Measurements from ENCODE around the gene KANSL3. TPM values are rescaled to one million over a fixed set of nuclear protein-coding genes. Genes with fewer than 3 reads are reported as not detected.

KANSL3 gene
- total RNA-seq, 4 donors from 2014 or later = 50.9 to 66.7 (median 60.6) TPM

GRCh38 chr2:96591494-96591893 is 46.6 kb downstream of the KANSL3 start:
- Histone ChIP-seq H3K27ac (no peak overlapping the region), H3K36me3 (peaks cover 0 to 56% of the 10 kb centered on the region in 2 donors), H3K4me3 (no peak overlapping the region), H3K9me3 (no peaks in the 10 kb centered on the region), H3K27me3 (no peaks in the 10 kb centered on the region), H3K4me1 (no peaks in the 10 kb centered on the region)
- TF ChIP-seq POLR2A (IDR thresholded peaks at IDR 0.05) = no peak
- no peak for TF ChIP-seq POLR2AphosphoS5 (IDR thresholded peaks at IDR 0.05)
- no peak for TF ChIP-seq EP300 (IDR thresholded peaks at IDR 0.05)
- TF ChIP-seq CTCF (IDR thresholded peaks at IDR 0.05) = no peak
- ATAC-seq = no peak
- WGBS, 2 donors (ENCODE audit: low coverage in 1 of 2) = 68 to 81% methylated on average over 3 of the region's 3 CpGs

GRCh38 chr2:96591054-96591453 is 47.1 kb downstream of the KANSL3 start:
- no peaks in the 10 kb centered on the region for H3K9me3 ChIP-seq
- no peak overlapping the region for H3K27ac ChIP-seq
- H3K27me3 ChIP-seq = no peaks in the 10 kb centered on the region
- H3K36me3 ChIP-seq = peaks cover 0 to 52% of the 10 kb centered on the region in 2 donors
- TF ChIP-seq POLR2AphosphoS5 (IDR thresholded peaks at IDR 0.05) (no peak), EP300 (IDR thresholded peaks at IDR 0.05) (no peak), POLR2A (IDR thresholded peaks at IDR 0.05) (no peak), CTCF (IDR thresholded peaks at IDR 0.05) (no peak)
- WGBS, 2 donors (ENCODE audit: low coverage in 1 of 2) = 58 to 59% methylated on average over 2 of the region's 2 CpGs
- no peak for ATAC-seq
- H3K4me3 ChIP-seq = no peak overlapping the region
- H3K4me1 ChIP-seq = no peaks in the 10 kb centered on the region

- ATAC-seq = no peak
- Histone ChIP-seq H3K4me3 (no peak overlapping the region), H3K36me3 (peaks cover 0 to 28% of the 10 kb centered on the region in 2 donors), H3K9me3 (no peaks in the 10 kb centered on the region), H3K27me3 (no peaks in the 10 kb centered on the region), H3K27ac (no peak overlapping the region), H3K4me1 (no peaks in the 10 kb centered on the region)
- TF ChIP-seq POLR2AphosphoS5 (IDR thresholded peaks at IDR 0.05) (no peak), CTCF (IDR thresholded peaks at IDR 0.05) (no peak), POLR2A (IDR thresholded peaks at IDR 0.05) (no peak), EP300 (IDR thresholded peaks at IDR 0.05) (no peak)
- WGBS, 2 donors (ENCODE audit: low coverage in 1 of 2) = 80 to 88% methylated on average over 1 of the region's 1 CpG
Measured at GRCh38 chr2:96587843-96588242, 50.3 kb downstream of the KANSL3 start.

- H3K4me3 ChIP-seq = no peak overlapping the region
- H3K27ac ChIP-seq = no peak overlapping the region
- peaks cover 0 to 19% of the 10 kb centered on the region in 2 donors for H3K36me3 ChIP-seq
- no peaks in the 10 kb centered on the region for H3K27me3 ChIP-seq
- H3K4me1 ChIP-seq = no peaks in the 10 kb centered on the region
- TF ChIP-seq EP300 (IDR thresholded peaks at IDR 0.05) (no peak), POLR2AphosphoS5 (IDR thresholded peaks at IDR 0.05) (no peak), CTCF (IDR thresholded peaks at IDR 0.05) (no peak), POLR2A (IDR thresholded peaks at IDR 0.05) (no peak)
- no peaks in the 10 kb centered on the region for H3K9me3 ChIP-seq
- 53 to 68% methylated on average over 4 of the region's 4 CpGs for WGBS, 2 donors (ENCODE audit: low coverage in 1 of 2)
- no peak for ATAC-seq
Measured at GRCh38 chr2:96584017-96584416, 54.1 kb downstream of the KANSL3 start.

GRCh38 chr2:96580771-96581170 is 57.3 kb downstream of the KANSL3 start:
- no peak overlapping the region for H3K27ac ChIP-seq
- H3K4me1 ChIP-seq = no peaks in the 10 kb centered on the region
- H3K36me3 ChIP-seq = peaks cover 0 to 9% of the 10 kb centered on the region in 2 donors
- no peaks in the 10 kb centered on the region for H3K27me3 ChIP-seq
- no peak for ATAC-seq
- no peaks in the 10 kb centered on the region for H3K9me3 ChIP-seq
- no peak overlapping the region for H3K4me3 ChIP-seq
- TF ChIP-seq POLR2AphosphoS5 (IDR thresholded peaks at IDR 0.05) (no peak), POLR2A (IDR thresholded peaks at IDR 0.05) (no peak), EP300 (IDR thresholded peaks at IDR 0.05) (no peak), CTCF (IDR thresholded peaks at IDR 0.05) (no peak)
- no CpG with 5 or more reads among the region's 4 CpGs for WGBS, 2 donors (ENCODE audit: low coverage in 1 of 2)
